IPS-NIHi11 (cell line): ENCODE results near the gene S100A14.
"Not testable (repeated sequence)": the region's sequence is repeated elsewhere in the genome, so short reads cannot be mapped to it uniquely, and the experiment has no call there.

Source experiments
- DNase-seq: peaks from one replicate; pipeline ENCODE4 v3.0.0; 2012; ENCODE audit warnings: mixed read lengths, low spot score

The S100A14 gene

GRCh38 chr1:153616144-153616916 is at the start of gene S100A14:
Gene S100A14 (minus strand): TSS chr1:153616325. CDS start chr1:153615858, 467 bp downstream.
- DNase-seq: peak; percentile 42

DNA sequence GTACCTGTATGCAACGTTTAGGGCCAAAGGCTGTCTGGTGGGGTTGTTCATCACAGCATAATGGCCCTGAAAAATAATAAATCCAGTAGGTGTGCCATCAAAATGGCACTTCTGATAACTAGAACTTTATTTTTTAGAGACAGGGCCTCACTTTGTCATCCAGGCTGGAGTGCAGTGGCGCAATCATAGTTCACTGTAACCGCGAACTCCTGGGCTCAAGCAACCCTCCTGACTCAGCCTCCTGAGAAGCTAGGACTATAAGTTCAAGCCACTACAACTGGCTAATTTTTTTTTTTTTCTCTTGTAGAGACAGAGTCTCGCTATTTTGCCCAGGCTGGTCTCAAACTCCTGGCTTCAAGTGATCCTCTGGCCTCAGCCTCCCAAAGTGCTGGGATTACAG is 47.1 kb upstream of the S100A14 start:
- DNase-seq: no peak

DNA sequence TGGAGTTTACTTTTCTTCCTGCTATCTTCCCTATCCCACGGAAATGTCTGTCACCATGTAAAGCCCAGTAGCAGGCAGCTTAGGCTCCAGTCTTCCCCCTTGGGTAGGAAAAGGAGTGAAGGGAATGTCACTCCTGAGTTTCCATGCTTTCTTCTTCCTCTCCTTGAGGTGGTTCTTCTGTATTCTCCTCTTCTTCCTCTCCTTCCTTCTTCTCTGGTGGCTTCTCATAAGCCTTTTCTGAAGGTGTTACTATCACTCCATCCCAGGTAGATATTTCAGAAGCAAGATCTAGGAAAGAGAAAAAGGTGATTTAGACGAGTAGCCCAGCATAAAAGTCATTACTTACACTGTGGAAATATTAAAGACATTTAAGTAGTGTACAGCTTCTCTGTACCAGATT is 46.1 kb upstream of the S100A14 start:
- no peak for DNase-seq

GRCh38 chr1:153661111-153661708 is 45.1 kb upstream of the S100A14 start:
- DNase-seq: no peak

DNA sequence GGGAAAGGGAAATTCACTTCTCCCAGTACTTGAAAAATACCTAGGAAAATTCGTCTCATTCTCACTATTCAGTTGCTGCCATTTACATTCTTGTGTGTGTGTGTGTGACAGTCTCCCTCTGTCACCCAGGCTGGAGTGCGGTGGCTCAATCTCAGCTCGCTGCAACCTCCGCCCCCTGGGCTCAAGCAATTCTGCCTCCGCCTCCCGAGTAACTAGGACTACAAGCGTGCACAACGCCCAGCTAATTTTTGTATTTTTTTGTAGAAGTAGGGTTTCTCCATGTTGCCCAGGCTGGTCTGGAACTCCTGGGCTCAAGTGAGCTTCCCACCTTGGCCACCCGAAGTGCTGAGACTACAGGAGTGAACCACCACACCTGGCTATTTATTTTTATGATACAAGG is 43.5 kb upstream of the S100A14 start:
- DNase-seq: no peak

DNA sequence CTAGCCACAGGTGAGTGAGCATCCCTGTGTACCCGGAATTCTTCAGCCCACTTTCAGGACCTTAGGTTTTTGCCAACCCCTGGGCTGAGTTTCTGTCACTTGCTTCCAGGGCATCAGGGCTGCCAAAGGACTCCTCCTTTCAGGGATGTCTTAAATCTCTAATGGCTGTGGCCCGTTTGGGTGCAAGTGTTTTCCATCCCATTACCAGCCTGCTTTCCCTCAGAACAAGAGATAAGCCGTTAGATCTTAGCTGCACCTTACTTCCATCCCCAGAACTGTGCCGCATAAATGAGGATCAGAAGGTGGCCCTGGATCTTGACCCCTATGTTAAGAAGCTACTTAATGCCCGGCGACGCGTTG is 43.0 kb upstream of the S100A14 start:
- no peak for DNase-seq

- peak; percentile 94 for DNase-seq
Observed at GRCh38 chr1:153658400-153659174, 42.5 kb upstream of the S100A14 start, which contains the start of gene SNAPIN. Gene SNAPIN (plus strand): TSS chr1:153658703. CDS start chr1:153658744, 41 bp downstream.

DNA sequence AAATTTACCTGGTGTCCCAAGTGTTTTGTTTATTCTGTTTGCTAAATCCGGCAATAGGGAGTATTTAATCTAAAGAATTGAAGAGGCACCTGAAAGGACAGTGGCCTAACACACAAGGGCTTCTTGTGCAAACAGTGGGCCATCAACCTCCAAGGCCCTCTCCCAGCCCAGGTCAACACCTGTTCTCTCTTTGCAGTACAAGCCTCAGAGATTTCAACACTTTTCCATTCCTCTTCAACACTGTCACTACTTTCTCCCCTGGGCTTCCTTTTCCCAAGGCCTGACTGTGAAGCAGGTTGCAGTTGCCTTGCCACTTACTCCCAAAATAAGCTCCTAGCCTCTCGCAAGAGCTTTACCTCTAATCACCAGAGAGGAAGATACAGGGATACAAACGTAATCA is 39.2 kb upstream of the S100A14 start:
- no peak for DNase-seq

DNA sequence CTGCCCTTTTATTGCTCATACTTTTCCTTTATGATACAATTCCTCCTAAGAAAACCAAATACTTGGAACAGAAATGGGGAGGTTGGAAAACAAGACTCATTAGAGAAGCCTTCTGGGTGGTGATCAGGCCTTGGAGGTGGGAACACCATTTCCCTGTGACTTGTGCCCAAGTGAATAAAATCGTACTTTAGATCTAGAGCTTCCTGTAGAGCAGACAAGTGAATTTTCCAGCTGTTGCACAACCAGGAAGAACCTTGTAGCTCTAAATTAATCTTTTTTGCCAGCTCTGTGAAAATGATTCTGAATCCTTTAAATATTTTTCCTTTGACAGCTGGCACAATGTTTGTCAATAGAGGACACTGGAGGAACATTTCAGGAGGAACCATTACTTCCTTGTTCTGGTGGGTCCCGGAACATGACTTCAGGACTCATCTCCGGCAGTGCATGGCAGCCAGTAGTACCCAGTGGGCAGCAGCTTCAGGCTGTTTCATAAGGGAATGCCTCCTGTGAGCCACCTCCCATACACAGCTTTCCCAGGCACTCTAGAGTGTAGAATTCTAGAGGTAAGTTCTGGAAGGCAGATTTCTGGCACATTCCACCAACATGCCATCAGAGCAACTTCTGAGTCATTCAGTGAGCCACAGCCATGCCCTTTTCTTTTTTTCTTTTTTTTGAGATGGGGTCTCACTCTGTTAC is 36.8 kb upstream of the S100A14 start:
- DNase-seq: no peak

- DNase-seq: no peak
Observed at GRCh38 chr1:153651771-153652170, 35.6 kb upstream of the S100A14 start.

DNA sequence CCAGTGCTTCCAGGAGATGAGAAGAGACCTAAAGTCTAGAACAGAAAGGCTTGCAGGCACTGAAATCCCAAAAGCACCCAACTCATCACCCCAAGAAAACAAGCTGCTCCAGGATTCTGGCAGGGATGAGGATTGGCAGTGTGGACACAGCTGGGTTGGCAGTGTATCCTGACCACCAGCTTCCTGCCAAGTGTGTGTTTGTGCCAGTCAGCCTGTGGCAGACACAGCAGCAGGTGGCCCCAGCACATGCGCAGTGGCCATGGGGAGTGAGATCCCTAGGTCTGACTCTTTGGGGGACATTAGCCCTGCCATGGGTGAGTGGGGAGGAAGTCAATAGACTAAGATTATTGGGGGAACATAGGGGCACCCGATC is 33.7 kb upstream of the S100A14 start:
- no peak for DNase-seq

- no peak for DNase-seq
Observed at GRCh38 chr1:153649137-153649862, 33.2 kb upstream of the S100A14 start.

DNA sequence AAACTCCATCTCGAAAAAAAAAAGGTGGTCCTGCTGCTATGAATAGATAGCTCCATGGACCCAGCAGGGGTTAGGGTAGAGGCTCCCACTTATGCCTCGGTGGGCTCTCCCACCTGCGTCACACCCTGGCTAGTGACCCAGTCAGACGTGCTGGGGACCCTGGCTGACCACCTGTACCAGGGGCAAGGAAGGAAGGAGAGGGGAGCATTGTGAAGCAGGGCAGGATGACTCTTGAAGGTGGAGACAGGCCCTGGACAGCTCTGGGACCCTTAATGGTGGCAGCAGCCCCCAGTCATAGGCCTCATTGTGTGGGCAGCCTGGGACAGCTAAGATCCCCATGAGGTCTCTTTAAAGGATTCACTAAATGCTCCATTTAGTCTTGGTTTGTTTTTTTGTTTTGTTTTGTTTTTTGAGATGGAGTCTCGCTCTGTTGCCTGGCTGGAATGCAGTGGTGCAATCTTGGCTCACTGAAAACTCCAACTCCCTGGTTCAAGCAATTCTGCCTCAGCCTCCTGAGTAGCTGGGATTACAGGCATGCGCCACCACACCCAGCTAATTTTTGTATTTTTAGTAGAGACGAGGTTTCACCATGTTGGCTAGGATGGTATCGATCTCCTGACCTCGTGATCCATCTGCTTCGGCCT is 32.0 kb upstream of the S100A14 start:
- no peak for DNase-seq

- DNase-seq: no peak
Observed at GRCh38 chr1:153647346-153647714, 31.2 kb upstream of the S100A14 start.

DNA sequence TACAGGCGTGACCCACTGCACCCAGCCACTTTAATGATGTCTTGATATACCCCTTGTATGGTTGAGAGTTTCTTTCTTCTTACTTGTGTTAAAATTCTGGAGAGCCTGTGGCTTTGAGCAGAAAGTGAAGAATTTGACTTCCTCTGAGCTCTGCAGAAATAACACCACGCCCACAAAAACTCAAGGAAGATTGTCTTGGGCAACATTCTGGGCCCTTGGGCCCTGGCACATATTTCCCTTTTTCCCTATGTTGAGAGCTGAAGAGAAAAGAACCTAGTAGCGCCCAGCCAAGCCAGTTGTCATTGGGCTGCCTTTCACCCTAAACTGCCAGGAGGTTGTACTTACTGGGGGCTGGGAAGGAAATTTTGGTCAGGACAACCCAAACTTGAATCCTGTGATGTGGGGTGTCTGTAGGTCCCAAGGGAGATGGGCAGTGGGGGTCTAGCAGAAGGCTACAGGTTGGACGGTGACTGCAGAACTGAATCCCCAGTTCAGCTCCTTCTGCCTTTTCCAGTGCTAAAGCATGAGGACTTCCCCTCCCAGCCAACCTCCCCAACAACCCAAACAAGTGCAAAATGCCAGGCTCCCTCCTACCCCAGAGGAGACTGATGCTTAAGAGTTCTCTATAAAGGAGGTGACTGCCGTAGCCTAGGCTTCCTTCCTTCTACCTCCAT is 30.7 kb upstream of the S100A14 start:
- DNase-seq: no peak

DNA sequence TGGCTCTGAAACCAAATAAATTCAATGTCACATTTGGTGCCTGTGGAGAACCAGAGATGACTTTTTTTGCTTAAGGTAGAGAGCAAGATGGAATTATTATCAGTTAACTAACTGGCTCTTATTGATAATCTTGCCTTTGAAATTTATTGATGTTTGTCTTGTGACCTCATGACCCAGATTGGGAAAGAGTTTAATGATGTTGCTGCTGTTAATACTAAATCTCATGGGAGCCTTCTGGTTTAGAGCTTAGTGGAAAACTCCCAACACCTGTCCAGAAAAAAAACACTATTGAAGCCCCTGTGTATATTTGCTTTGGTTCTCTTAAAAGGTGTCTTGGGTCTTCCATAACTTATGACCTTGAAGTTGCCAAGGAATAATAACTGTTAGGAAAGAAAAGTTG is 27.7 kb upstream of the S100A14 start:
- DNase-seq: no peak

GRCh38 chr1:153643100-153643499 is 27.0 kb upstream of the S100A14 start:
- no peak for DNase-seq

DNA sequence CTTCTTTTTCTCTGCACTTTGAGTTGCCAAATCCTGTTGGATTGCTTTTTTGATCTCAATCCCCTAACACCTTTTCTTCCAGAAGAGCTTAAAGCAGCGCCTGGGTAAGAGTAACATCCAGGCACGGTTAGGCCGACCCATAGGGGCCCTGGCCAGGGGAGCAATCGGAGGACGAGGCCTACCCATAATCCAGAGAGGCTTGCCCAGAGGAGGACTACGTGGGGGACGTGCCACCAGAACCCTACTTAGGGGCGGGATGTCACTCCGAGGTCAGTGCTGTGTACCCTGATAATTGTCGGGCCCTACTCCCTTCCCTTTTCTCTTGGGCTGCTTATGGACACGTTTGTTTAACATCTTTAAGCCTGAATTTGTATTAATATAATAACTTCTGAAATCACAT is 26.0 kb upstream of the S100A14 start:
- DNase-seq: no peak

DNA sequence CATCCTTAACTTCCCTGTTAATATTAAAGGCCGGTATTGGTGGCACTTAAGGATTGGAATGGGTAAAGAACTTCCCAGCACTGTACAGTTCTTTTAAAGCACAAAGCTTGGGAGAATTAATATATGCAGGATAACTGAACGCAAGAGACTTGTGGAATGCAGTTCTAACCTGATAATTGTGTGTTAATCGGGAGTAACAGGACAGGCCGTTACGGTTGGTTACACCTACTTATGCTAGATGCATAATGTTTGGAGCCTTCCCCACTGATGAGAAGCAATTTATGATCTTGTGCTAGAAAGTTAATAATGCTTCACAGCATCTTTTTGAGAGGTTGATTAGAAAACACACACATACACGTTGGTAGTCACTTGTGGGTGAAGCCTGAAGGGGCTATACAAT is 24.7 kb upstream of the S100A14 start:
- no peak for DNase-seq

- DNase-seq: not testable (repeated sequence)
Observed at GRCh38 chr1:153640213-153640612, 24.1 kb upstream of the S100A14 start.

- DNase-seq: no peak
Observed at GRCh38 chr1:153639280-153639679, 23.2 kb upstream of the S100A14 start.
